GM19438 (cell line): ENCODE results near the gene NDUFAF8.

Source experiments
- ATAC-seq: cut with Tn5 transposase; IDR thresholded peaks from one replicate; pipeline ENCODE4 v1.9.1; 2021; ENCODE audit warnings: low read depth; ENCODE audit not compliant: unreplicated experiment

Gene NDUFAF8

DNA sequence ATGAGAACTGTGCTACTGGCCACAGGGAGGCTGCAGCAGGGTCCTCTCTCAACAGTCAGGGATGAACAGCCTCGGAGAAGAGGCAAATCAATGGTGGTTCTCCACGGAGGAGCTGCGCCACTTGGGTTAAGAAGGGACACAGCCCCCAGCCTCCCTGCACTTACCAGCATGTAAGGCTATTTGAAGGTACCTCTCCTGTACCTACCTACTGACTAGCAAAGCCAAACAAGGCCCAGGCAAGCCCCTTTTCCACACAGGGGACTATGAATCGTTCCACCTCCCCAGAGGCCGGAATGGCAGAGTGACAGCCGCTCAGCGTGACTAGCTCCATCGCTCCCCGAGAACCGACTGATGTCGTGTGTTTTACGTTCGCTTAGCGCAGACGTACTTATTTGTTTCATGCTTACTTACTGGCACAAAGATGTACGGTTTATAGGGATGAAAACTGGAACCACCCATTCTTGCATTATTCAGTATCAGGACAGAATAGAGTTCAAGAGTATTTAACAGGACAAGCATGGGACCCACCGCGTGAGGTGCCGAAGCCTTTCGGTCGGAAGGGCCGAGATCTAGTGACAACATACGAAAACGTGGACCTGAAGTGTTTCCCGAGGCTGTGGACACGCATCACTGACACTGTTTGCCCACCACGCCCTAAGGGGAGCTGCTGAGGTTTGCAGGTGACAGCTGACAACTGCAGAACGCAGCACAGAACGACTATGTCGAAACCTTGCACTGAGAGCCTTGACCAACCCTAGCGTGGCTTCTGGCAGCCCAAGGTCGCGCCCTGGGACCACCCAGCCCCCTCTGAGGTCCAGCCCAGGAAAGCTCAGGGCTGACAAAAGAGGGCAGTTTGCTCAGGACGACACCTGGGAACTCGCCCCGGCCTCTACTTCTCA, 1.3 kb upstream of the NDUFAF8 start:
- ATAC-seq: no peak

DNA sequence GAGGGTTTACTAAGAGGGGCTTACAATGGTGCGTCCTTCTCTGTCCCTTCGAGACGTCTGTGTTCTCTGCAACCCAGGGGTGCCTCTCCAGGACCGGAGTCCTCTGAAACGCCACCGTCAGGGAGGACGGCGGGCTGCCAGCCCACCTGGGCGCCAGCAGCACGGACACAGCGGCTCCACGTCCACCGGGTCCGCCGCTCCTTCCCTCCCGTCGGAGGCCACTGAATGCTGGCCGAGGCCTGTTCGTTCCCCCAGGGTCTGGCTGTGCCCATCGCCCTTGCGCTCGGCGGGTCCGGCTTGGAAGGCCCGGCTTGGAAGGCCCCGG, 666 bp upstream of the NDUFAF8 start:
- ATAC-seq: no peak

DNA sequence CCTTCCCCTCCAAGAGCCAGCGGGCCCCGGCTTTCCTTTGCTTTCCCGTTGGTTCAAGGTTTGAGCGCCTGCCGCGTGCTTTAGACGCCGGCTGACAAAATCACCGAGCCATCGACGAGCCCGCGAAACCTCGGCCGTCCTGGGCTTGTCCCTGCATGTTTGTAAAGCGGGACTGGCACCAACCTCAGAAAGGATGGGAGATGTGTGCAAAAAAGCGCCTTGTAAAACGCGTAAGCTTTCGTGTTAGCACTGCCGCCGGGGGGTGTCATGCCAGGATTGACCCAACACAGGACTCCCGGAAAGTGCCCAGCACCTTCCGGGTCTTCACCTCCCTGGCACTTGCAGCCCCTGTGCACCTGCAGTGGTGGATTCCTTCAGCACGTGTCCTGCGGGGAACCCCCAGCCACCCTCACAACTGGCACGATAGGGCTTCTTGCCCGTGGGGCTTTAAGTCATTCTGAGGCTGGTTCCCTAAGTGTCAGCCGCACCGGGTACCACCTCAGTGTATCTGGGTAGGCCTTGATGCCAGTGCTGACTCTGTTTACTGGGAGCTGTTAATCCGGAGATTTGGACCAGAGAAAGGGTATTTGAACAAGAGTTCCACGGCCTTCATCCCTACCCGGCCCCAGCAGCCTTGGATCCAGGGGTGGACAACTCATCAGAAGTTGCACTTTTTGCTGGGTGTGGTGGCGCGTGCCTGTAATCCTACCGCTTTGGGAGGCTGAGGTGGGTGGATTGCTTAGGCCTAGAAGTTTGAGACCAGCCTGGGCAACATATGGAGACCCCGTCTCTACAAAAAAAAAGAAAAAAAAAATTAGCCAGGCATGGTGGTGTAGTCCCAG, 817 bp downstream of the NDUFAF8 start:
- no peak for ATAC-seq

- ATAC-seq: no peak
These were observed 1.6 kb downstream of the NDUFAF8 start for GRCh38 chr17:81240761-81241160.

DNA sequence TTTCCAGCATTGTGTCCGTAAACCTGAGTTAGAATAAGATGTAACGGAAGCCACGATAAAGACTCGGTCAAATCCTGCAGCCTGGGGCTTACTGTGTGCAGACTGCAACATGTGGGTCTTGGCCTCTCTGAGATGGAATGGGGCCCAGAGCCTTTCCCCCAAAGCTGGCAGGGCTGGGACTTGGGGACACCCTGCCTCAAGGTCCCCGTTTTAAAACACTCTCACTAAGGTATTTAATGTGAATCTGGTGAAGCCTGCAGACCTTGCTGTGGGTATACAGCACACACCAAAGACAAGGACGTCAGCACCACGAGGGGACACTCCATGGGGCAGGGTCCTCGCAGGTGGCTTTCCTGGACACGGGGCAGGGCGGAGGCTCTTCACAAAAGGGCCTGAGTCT, 2.1 kb downstream of the NDUFAF8 start:
- no peak for ATAC-seq

- ATAC-seq: no peak
These were observed 2.7 kb downstream of the NDUFAF8 start for GRCh38 chr17:81241648-81242420.

DNA sequence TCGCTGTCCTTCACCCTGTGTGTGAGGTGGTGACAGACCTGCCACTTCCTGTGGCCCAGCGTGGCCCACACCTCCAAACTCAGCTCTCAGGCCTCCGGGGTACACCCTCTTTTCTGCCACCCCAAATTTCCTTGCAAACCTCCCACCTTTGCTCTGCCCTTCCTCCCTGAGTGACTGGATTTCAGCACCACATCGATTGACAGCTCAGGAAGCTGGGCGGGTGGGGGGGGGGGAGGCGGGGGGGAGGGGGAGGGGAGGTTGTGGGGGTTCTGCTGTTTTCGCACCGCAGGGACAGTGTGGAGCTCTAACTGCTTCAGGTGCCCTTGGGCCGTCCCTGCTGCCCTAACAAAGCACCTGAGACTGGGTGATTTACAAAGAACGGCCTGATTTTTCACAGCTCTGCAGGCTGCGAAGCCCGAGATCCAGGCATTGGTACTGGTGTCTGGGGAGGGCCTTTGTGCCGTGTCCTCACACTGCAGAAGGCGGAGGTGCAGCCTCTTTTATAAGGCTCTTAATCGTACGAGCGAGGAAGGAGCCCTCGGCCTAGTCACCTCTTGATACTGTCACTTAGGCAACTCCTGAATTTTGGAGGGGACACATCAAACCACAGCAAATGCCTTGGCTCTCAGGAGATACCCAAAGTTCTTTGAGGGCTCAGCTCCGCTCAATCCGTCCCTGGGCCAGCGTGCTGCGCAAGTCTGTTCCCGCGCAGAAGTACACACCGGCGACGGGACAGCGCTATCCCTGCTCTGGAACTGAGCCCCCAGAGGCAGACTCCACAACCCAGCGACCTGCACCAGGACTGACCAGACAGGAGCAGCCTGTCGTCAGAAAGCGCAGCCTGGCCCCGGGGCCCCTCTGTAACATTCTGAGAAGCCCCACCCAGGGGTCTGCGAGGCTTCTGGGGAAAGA, 3.6 kb downstream of the NDUFAF8 start:
- no peak for ATAC-seq

DNA sequence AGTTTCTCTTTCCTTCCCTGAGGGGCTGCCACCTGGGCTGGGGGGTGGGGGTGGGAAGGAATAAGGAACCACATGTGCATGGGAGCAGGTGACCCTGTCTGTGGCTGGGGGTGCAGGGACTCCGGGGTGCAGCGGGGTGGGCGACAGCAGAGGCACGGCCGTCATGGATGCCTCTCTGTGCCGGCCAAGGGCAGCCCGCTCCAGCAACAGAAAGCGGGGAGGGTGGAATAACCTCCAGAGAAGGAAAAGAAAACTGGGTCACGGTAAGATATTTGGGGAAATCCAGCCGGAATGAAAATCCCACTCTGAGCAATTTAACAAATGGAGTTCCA, 4.2 kb downstream of the NDUFAF8 start:
- ATAC-seq: no peak

DNA sequence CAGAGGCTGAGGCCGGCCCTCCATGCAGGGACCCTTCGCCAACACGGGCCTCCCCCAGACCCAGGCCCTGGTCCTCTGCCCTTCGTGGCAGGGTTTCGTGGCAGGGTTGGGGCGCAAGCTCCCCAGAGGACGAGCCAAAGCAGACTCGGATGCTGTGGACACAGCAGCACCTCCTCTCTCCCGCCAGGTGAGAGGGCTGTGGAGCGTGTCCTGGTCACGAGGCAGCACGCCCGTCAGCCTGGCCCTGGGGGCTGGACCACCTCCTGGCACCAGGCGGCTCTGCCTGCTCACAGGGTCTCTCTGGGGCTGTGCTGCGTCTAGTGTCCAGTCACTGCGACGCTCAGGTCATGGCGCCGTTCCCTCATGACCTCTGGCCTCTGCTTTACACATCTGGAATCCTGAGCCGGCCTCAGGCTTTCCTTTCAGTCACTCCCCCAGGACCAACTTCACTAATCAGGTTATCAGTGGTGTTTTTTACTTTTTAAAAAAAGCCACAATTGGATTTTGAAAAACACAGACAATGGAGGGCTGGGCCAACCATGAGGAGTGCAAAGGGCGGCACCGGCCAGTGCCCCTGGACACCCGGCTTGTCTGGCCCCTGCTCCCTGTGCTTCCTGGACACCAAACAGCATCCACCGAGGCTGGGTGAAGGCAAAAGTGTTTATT, 5.4 kb downstream of the NDUFAF8 start:
- no peak for ATAC-seq

GRCh38 chr17:81245024-81245664, 6.0 kb downstream of the NDUFAF8 start:
- no peak for ATAC-seq

DNA sequence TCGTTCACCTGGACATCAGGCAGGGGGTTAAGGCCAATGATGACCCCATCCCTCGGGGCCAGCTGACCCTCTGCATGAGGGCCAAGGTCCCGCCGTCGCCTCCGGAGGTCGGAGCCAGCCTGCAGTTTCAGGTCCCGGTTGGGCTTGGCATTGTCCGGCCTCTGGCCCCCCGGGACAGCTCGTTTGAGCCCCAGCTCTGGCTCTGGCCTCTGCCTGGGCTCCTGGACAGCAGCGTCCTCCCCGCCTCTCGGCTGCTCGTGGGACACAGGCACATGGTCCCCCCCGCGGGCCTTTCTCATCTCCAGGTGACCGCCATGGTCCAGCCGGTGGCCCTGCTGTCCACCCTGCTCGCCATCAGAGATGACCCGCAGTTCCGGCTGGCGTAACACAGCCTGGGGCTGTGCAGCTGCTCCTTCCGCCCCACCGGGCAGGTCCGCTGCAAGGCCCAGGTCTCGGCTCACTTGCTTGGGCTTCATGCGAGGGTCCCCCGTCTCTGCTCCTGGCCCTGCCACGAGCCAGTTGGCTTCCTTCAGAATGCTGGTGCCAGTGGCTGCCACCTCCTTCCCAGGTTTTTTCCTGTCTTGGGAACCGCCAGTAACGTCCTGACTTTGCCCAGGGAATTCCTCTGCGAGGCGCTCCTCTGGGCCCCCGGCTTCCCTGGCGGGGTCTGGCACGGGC, 6.7 kb downstream of the NDUFAF8 start:
- ATAC-seq: no peak

DNA sequence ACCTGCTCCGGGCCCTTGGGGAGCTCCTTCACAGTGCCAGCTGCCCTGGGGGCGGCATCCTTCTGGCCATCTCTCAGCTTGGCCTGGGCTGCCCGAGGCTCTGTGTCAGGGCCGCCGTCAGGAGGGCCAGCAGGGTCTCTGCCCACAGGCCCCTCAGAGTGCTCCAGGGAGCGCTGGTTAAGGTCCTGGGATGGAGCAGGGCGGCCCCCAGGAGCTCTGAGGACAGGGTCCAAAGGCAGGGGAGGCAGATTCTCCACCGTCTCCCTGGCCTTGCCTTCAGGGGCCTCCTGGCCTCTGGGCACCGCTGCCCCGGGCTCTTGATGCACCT, 7.2 kb downstream of the NDUFAF8 start:
- ATAC-seq: no peak

- ATAC-seq: no peak
These were observed 7.7 kb downstream of the NDUFAF8 start for GRCh38 chr17:81246679-81247338.

DNA sequence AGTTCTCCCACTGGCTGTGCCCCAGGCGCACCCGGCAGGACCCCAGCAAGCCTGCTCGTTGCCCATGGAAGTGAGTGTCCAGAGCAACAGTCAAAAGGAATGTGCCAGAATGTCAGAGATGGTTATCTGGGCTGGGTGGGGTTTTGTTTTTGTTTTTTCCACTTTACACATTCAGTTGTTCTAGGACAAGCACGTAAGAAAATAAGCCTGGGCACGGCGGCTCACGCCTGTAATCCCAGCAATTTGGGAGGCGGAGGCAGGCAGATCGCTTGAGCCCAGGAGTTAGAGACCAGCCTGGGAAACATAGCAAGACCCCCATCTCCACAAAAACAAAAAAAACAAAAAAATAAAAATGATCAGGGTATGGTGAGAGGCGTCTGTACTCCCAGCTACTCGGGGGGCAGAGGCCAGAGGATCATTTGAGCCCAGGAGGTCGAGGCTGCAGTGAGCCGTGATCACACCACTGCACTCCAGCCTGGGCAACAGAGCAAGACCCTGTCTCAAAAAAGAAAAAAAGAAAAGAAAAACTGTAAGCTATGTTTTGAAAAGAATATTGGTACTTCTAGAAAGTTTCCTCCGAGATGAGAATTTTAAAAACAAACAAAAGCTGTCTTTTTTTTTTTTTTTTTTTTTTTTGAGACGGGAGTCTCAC, 8.3 kb downstream of the NDUFAF8 start:
- no peak for ATAC-seq

DNA sequence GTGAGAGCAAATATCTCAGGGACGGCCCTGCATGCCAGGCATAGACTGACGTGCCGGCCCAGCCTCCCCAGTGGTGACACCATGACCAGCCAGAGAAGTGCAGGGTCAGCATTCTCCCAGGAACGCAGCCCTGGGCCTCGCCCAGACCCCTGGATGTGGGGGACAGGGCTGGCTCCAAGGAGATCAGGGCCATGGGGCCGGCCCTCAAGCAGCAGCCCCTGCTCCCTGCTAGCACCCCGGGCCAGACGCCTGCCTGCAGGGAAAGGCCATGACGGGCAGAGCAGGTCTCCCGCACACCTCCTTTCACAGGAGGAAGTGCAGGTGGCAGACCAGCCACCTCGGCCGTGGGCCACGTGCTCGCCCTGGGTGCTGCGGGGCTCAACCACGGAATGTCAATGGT, 9.5 kb downstream of the NDUFAF8 start:
- ATAC-seq: no peak

- ATAC-seq: no peak
These were observed 10.3 kb downstream of the NDUFAF8 start for GRCh38 chr17:81249223-81250040.
